RCC 7860 (cell line): Measurements from ENCODE around the gene PHLDB3.
"Not testable (repeated sequence)": the region's sequence is repeated elsewhere in the genome, so short reads cannot be mapped to it uniquely, and the experiment has no call there.

Experiments used
- DNase-seq: peaks from one replicate; pipeline ENCODE4 v3.0.0-alpha.2; 2015; ENCODE audit warnings: low spot score
- FAIRE-seq: peaks from 2 replicates; lab custom pipeline; 2012; peaks lifted over from hg19 to GRCh38; lab: Jason Lieb, UNC

PHLDB3 gene

GRCh38 chr19:43504426-43505185, at the start of gene PHLDB3:
PHLDB3 (minus strand) TSS chr19:43504746; CDS start chr19:43504118, 628 bp downstream.
- no peak for DNase-seq
- no peak for FAIRE-seq

- FAIRE-seq: no peak
- no peak for DNase-seq
Observed at GRCh38 chr19:43553656-43554055, 49.1 kb upstream of the PHLDB3 start.

GRCh38 chr19:43552616-43553015, 48.1 kb upstream of the PHLDB3 start:
- DNase-seq (no peak), FAIRE-seq (no peak)

- DNase-seq (no peak), FAIRE-seq (no peak)
Observed at GRCh38 chr19:43552198-43552450, 47.6 kb upstream of the PHLDB3 start.

- DNase-seq (no peak), FAIRE-seq (no peak)
Observed at GRCh38 chr19:43551399-43552197, 47.1 kb upstream of the PHLDB3 start.

GRCh38 chr19:43548706-43549105, 44.2 kb upstream of the PHLDB3 start:
- FAIRE-seq: no peak

GRCh38 chr19:43547926-43548325, 43.4 kb upstream of the PHLDB3 start:
- not testable (repeated sequence) for FAIRE-seq

More at GRCh38 chr19:43548706-43549105, 44.2 kb upstream of the PHLDB3 start:
- no peak for DNase-seq

GRCh38 chr19:43546581-43546980, 42.0 kb upstream of the PHLDB3 start:
- no peak for FAIRE-seq
- DNase-seq: no peak

More at GRCh38 chr19:43547926-43548325, 43.4 kb upstream of the PHLDB3 start:
- DNase-seq: not testable (repeated sequence)

GRCh38 chr19:43545981-43546380, 41.4 kb upstream of the PHLDB3 start:
- no peak for DNase-seq
- FAIRE-seq: no peak

GRCh38 chr19:43545276-43545675, 40.7 kb upstream of the PHLDB3 start:
- DNase-seq (no peak), FAIRE-seq (no peak)

- FAIRE-seq (no peak), DNase-seq (no peak)
Observed at GRCh38 chr19:43544077-43544476, 39.5 kb upstream of the PHLDB3 start.

- FAIRE-seq: no peak
- no peak for DNase-seq
Observed at GRCh38 chr19:43541920-43542650, 37.5 kb upstream of the PHLDB3 start.

GRCh38 chr19:43540381-43540780, 35.8 kb upstream of the PHLDB3 start:
- DNase-seq (no peak), FAIRE-seq (no peak)

GRCh38 chr19:43538922-43539321, 34.4 kb upstream of the PHLDB3 start:
- FAIRE-seq: no peak
- DNase-seq: no peak

- DNase-seq: no peak
- no peak for FAIRE-seq
Observed at GRCh38 chr19:43534816-43535761, 30.5 kb upstream of the PHLDB3 start.

- FAIRE-seq: no peak
- DNase-seq: no peak
Observed at GRCh38 chr19:43534305-43534815, 29.8 kb upstream of the PHLDB3 start.

- FAIRE-seq: no peak
- DNase-seq: peak; percentile 8
Observed at GRCh38 chr19:43533546-43534304, 29.2 kb upstream of the PHLDB3 start.

- FAIRE-seq: no peak
- DNase-seq: peak; percentile 65
Observed at GRCh38 chr19:43532962-43533545, 28.5 kb upstream of the PHLDB3 start, which contains the start of gene ZNF575. ZNF575 (plus strand) TSS chr19:43533188; CDS start chr19:43534423, 1,235 bp downstream.

GRCh38 chr19:43532571-43532961, 28.0 kb upstream of the PHLDB3 start:
- no peak for FAIRE-seq

More at GRCh38 chr19:43532571-43532961, 28.0 kb upstream of the PHLDB3 start:
- DNase-seq: no peak
